ENCODE results near the gene OARD1.

OARD1 gene

DNA sequence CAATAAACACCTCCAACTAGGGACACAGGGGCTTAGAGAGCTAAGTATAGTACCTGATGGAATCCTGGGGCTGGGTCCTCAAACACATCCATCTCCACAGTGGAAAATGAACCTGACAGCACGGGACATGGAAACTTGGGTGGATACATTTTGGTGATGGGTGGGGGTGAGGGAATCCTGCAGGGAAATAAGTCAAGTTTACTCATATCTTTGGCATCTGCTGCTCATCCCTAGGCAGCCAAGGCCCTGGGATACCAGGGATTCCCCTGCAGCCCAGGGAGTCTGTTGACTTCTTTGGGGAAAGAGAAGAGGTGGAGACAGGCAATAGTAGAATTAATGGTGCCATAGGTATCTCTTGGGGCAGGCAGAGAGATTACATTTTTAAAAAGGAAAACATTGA, 12.6 kb downstream of the OARD1 start:
- no peak for DNase-seq (ENCODE audit: low spot score)
- H2BK5ac ChIP-seq (ENCODE audit: low read length), result no peak overlapping the region
- H3K9ac ChIP-seq (ENCODE audit: low read depth, low read length, poor library complexity), result no peak overlapping the region
- H3K79me1 ChIP-seq (ENCODE audit: low read depth, low read length), result no peaks in the 10 kb centered on the region
- no peak overlapping the region for H3K23ac ChIP-seq (ENCODE audit: low read depth, low read length, poor library complexity)
- peaks cover 0 to 2% of the 10 kb centered on the region in 2 donors for H3K4me1 ChIP-seq (ENCODE audit: control insufficient read depth in 2 of 2, insufficient read depth in 1 of 2, low read depth in 1 of 2, low read length in 2 of 2)
- H4K8ac ChIP-seq (ENCODE audit: low read depth, low read length), result no peak overlapping the region
- H4K91ac ChIP-seq (ENCODE audit: low read depth, low read length, poor library complexity), result no peak overlapping the region
- no peaks in the 10 kb centered on the region for H3K27me3 ChIP-seq (ENCODE audit: control insufficient read depth in 3 of 3, insufficient read depth in 3 of 3, low read depth in 1 of 3, low read length in 3 of 3)
- H3K4me2 ChIP-seq (ENCODE audit: insufficient read depth, low read length, poor library complexity, severe bottlenecking), result no peak overlapping the region
- no peak overlapping the region for H2BK15ac ChIP-seq (ENCODE audit: low read length)
- H3K18ac ChIP-seq (ENCODE audit: low read length), result no peak overlapping the region
- no peak overlapping the region for H2AFZ ChIP-seq (ENCODE audit: low read length)
- H3K27ac ChIP-seq (replicated peaks; ENCODE audit: low read length), result no peak overlapping the region
- no peaks in the 10 kb centered on the region for H3K9me3 ChIP-seq (replicated peaks in 1 of 2; ENCODE audit: control insufficient read depth in 2 of 2, insufficient read depth in 1 of 2, low read depth in 1 of 2, low read length in 2 of 2)
- H3K4me3 ChIP-seq (ENCODE audit: low read length in 2 of 2), result no peak overlapping the region
- peaks cover 3 to 32% of the 10 kb centered on the region in 2 donors for H3K36me3 ChIP-seq (replicated peaks in 1 of 2; ENCODE audit: control insufficient read depth in 2 of 2, insufficient read depth in 2 of 2, low read length in 2 of 2)
- no CpG with 5 or more reads among the region's 1 CpG for WGBS, 2 donors (ENCODE audit: extremely low coverage in 2 of 2, insufficient read length in 2 of 2, insufficient replicate concordance in 1 of 2)
- H2BK120ac ChIP-seq (ENCODE audit: low read depth, low read length), result no peak overlapping the region
- H3K14ac ChIP-seq (ENCODE audit: low read length), result no peak overlapping the region
- no peak overlapping the region for H2BK12ac ChIP-seq (ENCODE audit: low read length)
- no peak overlapping the region for H2AK5ac ChIP-seq (ENCODE audit: low read depth, low read length)
- no peak overlapping the region for H3K4ac ChIP-seq (ENCODE audit: low read length)

DNA sequence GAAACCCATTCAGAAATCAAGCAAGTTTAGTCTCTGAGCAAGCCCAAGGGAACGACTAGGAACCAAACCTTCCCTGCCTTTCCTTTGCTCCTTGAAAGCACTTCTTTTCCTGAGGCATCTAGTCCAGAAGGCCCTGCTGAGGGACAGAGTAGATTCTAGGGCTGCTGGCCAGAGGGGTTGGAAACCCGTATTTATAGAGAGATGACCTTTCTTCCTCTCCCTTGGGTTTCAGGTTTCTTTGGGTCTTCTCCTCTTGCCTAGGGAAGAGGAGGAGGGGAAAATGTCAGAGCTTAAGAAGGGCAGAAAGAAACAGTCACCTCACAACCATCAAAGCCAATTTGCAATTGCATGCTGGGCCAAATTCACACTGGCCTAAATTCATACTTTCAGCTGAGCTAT, 13.4 kb downstream of the OARD1 start:
- no peak overlapping the region for H3K4me3 ChIP-seq (ENCODE audit: low read length in 2 of 2)
- no peak overlapping the region for H2AK5ac ChIP-seq (ENCODE audit: low read depth, low read length)
- H3K27me3 ChIP-seq (ENCODE audit: control insufficient read depth in 3 of 3, insufficient read depth in 3 of 3, low read depth in 1 of 3, low read length in 3 of 3), result no peaks in the 10 kb centered on the region
- H2BK120ac ChIP-seq (ENCODE audit: low read depth, low read length), result no peak overlapping the region
- H3K27ac ChIP-seq (replicated peaks; ENCODE audit: low read length), result no peak overlapping the region
- H3K4me1 ChIP-seq (ENCODE audit: control insufficient read depth in 2 of 2, insufficient read depth in 1 of 2, low read depth in 1 of 2, low read length in 2 of 2), result peaks cover 0 to 2% of the 10 kb centered on the region in 2 donors
- no CpG with 5 or more reads among the region's 2 CpGs for WGBS, 2 donors (ENCODE audit: extremely low coverage in 2 of 2, insufficient read length in 2 of 2, insufficient replicate concordance in 1 of 2)
- H3K4me2 ChIP-seq (ENCODE audit: insufficient read depth, low read length, poor library complexity, severe bottlenecking), result no peak overlapping the region
- no peak overlapping the region for H3K23ac ChIP-seq (ENCODE audit: low read depth, low read length, poor library complexity)
- H3K9ac ChIP-seq (ENCODE audit: low read depth, low read length, poor library complexity), result no peak overlapping the region
- no peaks in the 10 kb centered on the region for H3K9me3 ChIP-seq (replicated peaks in 1 of 2; ENCODE audit: control insufficient read depth in 2 of 2, insufficient read depth in 1 of 2, low read depth in 1 of 2, low read length in 2 of 2)
- no peak overlapping the region for H4K8ac ChIP-seq (ENCODE audit: low read depth, low read length)
- H4K91ac ChIP-seq (ENCODE audit: low read depth, low read length, poor library complexity), result no peak overlapping the region
- H3K79me1 ChIP-seq (ENCODE audit: low read depth, low read length), result no peaks in the 10 kb centered on the region
- no peak for DNase-seq (ENCODE audit: low spot score)
- peaks cover 0 to 24% of the 10 kb centered on the region in 2 donors for H3K36me3 ChIP-seq (replicated peaks in 1 of 2; ENCODE audit: control insufficient read depth in 2 of 2, insufficient read depth in 2 of 2, low read length in 2 of 2)
- H2AFZ ChIP-seq (ENCODE audit: low read length), result no peak overlapping the region
- no peak overlapping the region for H2BK12ac ChIP-seq (ENCODE audit: low read length)
- no peak overlapping the region for H2BK5ac ChIP-seq (ENCODE audit: low read length)
- H3K18ac ChIP-seq (ENCODE audit: low read length), result no peak overlapping the region
- H2BK15ac ChIP-seq (ENCODE audit: low read length), result no peak overlapping the region
- H3K4ac ChIP-seq (ENCODE audit: low read length), result no peak overlapping the region
- H3K14ac ChIP-seq (ENCODE audit: low read length), result no peak overlapping the region

DNA sequence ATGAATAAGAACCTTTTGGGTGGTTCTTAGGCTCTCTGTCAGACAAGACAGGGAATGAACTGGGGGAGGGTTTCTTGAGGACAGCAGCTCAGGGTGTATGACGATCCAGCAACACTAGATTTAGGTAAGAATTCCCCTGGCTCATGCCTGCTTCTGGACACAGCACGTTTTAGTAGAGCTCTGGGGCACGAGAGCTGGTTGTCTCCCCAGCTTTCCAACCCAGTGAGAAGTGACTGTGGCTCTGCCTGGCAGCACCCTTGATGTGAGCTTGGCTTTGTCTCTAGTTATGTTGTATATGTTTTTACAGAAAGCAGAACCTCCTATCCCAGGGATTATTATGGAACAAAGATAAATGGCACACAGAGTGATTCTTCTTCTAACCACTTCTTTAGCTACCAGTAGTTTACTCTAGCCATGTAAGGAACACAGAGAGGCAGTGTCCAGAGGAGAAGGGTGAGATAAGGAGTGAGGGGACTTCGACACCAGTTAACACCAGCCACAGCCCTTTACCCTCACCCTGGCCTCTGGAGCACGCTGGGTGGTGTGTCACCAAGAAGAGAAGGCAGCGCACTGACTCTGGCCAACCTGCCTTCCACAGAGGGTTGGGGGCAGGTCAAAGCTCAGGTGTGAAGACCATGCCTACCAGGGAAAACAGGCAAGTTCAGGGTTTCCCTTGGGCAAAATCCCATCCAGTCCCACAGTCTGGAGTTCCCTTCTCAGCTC, 15.2 kb downstream of the OARD1 start:
- no peak overlapping the region for H3K18ac ChIP-seq (ENCODE audit: low read length)
- H3K14ac ChIP-seq (ENCODE audit: low read length), result no peak overlapping the region
- H3K27ac ChIP-seq (replicated peaks; ENCODE audit: low read length), result no peak overlapping the region
- no peaks in the 10 kb centered on the region for H3K27me3 ChIP-seq (ENCODE audit: control insufficient read depth in 3 of 3, insufficient read depth in 3 of 3, low read depth in 1 of 3, low read length in 3 of 3)
- DNase-seq (ENCODE audit: low spot score), result no peak
- no peak overlapping the region for H2BK5ac ChIP-seq (ENCODE audit: low read length)
- peaks cover 0 to 12% of the 10 kb centered on the region in 2 donors for H3K36me3 ChIP-seq (replicated peaks in 1 of 2; ENCODE audit: control insufficient read depth in 2 of 2, insufficient read depth in 2 of 2, low read length in 2 of 2)
- no peak overlapping the region for H2BK12ac ChIP-seq (ENCODE audit: low read length)
- H3K4me2 ChIP-seq (ENCODE audit: insufficient read depth, low read length, poor library complexity, severe bottlenecking), result no peak overlapping the region
- no peak overlapping the region for H2AFZ ChIP-seq (ENCODE audit: low read length)
- no peak overlapping the region for H2AK5ac ChIP-seq (ENCODE audit: low read depth, low read length)
- H3K9me3 ChIP-seq (replicated peaks in 1 of 2; ENCODE audit: control insufficient read depth in 2 of 2, insufficient read depth in 1 of 2, low read depth in 1 of 2, low read length in 2 of 2), result no peaks in the 10 kb centered on the region
- peaks cover 3 to 4% of the 10 kb centered on the region in 2 donors for H3K4me1 ChIP-seq (ENCODE audit: control insufficient read depth in 2 of 2, insufficient read depth in 1 of 2, low read depth in 1 of 2, low read length in 2 of 2)
- no CpG with 5 or more reads among the region's 6 CpGs for WGBS, 2 donors (ENCODE audit: extremely low coverage in 2 of 2, insufficient read length in 2 of 2, insufficient replicate concordance in 1 of 2)
- H3K4me3 ChIP-seq (ENCODE audit: low read length in 2 of 2), result peak overlapping the region in 1 of 2 donors; percentile 47
- H4K8ac ChIP-seq (ENCODE audit: low read depth, low read length), result no peak overlapping the region
- no peak overlapping the region for H3K4ac ChIP-seq (ENCODE audit: low read length)
- no peak overlapping the region for H2BK120ac ChIP-seq (ENCODE audit: low read depth, low read length)
- H3K79me1 ChIP-seq (ENCODE audit: low read depth, low read length), result no peaks in the 10 kb centered on the region
- no peak overlapping the region for H4K91ac ChIP-seq (ENCODE audit: low read depth, low read length, poor library complexity)
- no peak overlapping the region for H2BK15ac ChIP-seq (ENCODE audit: low read length)
- no peak overlapping the region for H3K23ac ChIP-seq (ENCODE audit: low read depth, low read length, poor library complexity)
- H3K9ac ChIP-seq (ENCODE audit: low read depth, low read length, poor library complexity), result no peak overlapping the region

DNA sequence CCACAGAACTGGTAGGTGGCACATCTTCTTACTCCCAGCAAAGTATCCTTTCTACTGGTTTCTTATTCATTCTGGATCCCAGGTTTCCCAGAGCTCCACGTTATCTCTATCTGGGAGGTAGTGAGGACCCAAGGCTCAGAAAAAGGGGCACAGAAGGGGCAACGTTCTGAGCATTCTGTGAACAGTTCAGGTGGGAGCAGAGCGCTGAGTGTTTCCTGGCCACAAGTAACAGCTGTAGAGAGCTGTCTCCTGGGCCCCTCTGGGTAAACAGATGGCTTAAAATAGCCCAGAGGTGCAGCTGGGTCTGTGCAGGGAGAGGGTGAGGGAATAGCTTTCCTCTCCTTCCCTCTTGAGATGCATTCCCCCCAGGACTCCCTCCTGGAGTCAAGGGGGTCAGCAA, 17.0 kb downstream of the OARD1 start:
- no peaks in the 10 kb centered on the region for H3K36me3 ChIP-seq (replicated peaks in 1 of 2; ENCODE audit: control insufficient read depth in 2 of 2, insufficient read depth in 2 of 2, low read length in 2 of 2)
- no CpG with 5 or more reads among the region's 3 CpGs for WGBS, 2 donors (ENCODE audit: extremely low coverage in 2 of 2, insufficient read length in 2 of 2, insufficient replicate concordance in 1 of 2)
- no peak overlapping the region for H2AK5ac ChIP-seq (ENCODE audit: low read depth, low read length)
- H4K91ac ChIP-seq (ENCODE audit: low read depth, low read length, poor library complexity), result no peak overlapping the region
- H3K27me3 ChIP-seq (ENCODE audit: control insufficient read depth in 3 of 3, insufficient read depth in 3 of 3, low read depth in 1 of 3, low read length in 3 of 3), result no peaks in the 10 kb centered on the region
- no peak overlapping the region for H4K8ac ChIP-seq (ENCODE audit: low read depth, low read length)
- H2BK5ac ChIP-seq (ENCODE audit: low read length), result no peak overlapping the region
- no peak overlapping the region for H2BK120ac ChIP-seq (ENCODE audit: low read depth, low read length)
- no peak overlapping the region for H3K4me2 ChIP-seq (ENCODE audit: insufficient read depth, low read length, poor library complexity, severe bottlenecking)
- H3K79me1 ChIP-seq (ENCODE audit: low read depth, low read length), result no peaks in the 10 kb centered on the region
- H3K4me1 ChIP-seq (ENCODE audit: control insufficient read depth in 2 of 2, insufficient read depth in 1 of 2, low read depth in 1 of 2, low read length in 2 of 2), result peaks cover 3 to 7% of the 10 kb centered on the region in 2 donors
- H3K23ac ChIP-seq (ENCODE audit: low read depth, low read length, poor library complexity), result no peak overlapping the region
- no peaks in the 10 kb centered on the region for H3K9me3 ChIP-seq (replicated peaks in 1 of 2; ENCODE audit: control insufficient read depth in 2 of 2, insufficient read depth in 1 of 2, low read depth in 1 of 2, low read length in 2 of 2)
- DNase-seq (ENCODE audit: low spot score), result no peak
- no peak overlapping the region for H3K4ac ChIP-seq (ENCODE audit: low read length)
- H2AFZ ChIP-seq (ENCODE audit: low read length), result no peak overlapping the region
- H3K14ac ChIP-seq (ENCODE audit: low read length), result no peak overlapping the region
- no peak overlapping the region for H3K9ac ChIP-seq (ENCODE audit: low read depth, low read length, poor library complexity)
- no peak overlapping the region for H3K18ac ChIP-seq (ENCODE audit: low read length)
- H2BK15ac ChIP-seq (ENCODE audit: low read length), result no peak overlapping the region
- no peak overlapping the region for H3K4me3 ChIP-seq (ENCODE audit: low read length in 2 of 2)
- H2BK12ac ChIP-seq (ENCODE audit: low read length), result no peak overlapping the region
- H3K27ac ChIP-seq (replicated peaks; ENCODE audit: low read length), result no peak overlapping the region
